Left ventricle myocardium inferior (tissue), 1 donor: ENCODE measurements around the gene CYTL1. TPM values are rescaled to one million over a fixed set of nuclear protein-coding genes. Genes with fewer than 3 reads are reported as not detected.

Experiments
- DNase-seq: peaks from one replicate; pipeline ENCODE4 v3.0.0-alpha.2; 2020
- H3K27ac ChIP-seq: fragments of 200-600 bp; replicated peaks from 2 replicates; pipeline ENCODE4 v1.8.0; 2021
- H3K27me3 ChIP-seq: fragments of 200-600 bp; 2 replicates; pipeline ENCODE4 v1.8.0; 2021; ENCODE audit warnings: low read depth
- H3K36me3 ChIP-seq: fragments of 200-600 bp; 2 replicates; pipeline ENCODE4 v1.8.0; 2021
- H3K4me1 ChIP-seq: fragments of 200-600 bp; 2 replicates; pipeline ENCODE4 v1.8.0; 2021
- H3K4me3 ChIP-seq: fragments of 200-600 bp; 2 replicates; pipeline ENCODE4 v1.8.0; 2021; ENCODE audit warnings: mild to moderate bottlenecking, moderate library complexity
- H3K9me3 ChIP-seq: fragments of 200-600 bp; replicated peaks from 2 replicates; pipeline ENCODE4 v1.8.0; 2021
- CTCF ChIP-seq: fragments of 200-600 bp; IDR thresholded peaks from 2 replicates; pipeline ENCODE4 v1.8.0; 2021; ENCODE audit warnings: antibody characterized with exemption, mild to moderate bottlenecking, borderline replicate concordance
- intact Hi-C: fragments of 100-400 bp; cut with micrococcal nuclease; formaldehyde crosslinking; loops from one replicate; pipeline ENCODE4 v1.11.0; 2022
- total RNA-seq: library from RNA; stranded (reverse); fragmentation: NEBNext Ultra II Directional; extraction: Animal tissue kit (Norgen Biotek cat#: 25700); gene quantifications from one replicate; pipeline ENCODE4 v1.2.1, GENCODE V29; 2021
- donor health status: DM: no; HTN: yes; CAD: no; lungs with severe emphysema.

Gene CYTL1
- total RNA-seq, 1 donor from 2014 or later, result 0.47 TPM

DNA sequence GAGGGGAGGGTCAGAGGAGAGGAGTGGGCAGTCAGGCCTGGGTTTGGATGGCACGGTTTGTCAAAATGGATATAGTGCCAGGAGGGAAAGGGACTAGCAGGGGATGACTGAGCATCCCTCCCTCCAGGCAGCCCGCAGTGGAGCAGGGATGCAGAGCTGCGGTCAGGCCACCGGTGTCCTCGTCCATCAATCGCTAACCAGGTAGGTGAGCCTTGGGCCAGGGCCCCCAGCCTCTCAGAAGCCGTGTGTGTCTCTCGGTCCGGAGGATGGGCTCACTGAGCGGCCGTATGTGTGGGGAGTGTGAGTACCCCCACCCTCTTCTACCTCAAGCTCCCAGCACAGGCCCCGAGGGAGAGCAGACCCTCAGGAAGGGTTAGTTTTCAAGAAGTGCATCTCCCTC is 538 bp upstream of the CYTL1 start:
- Histone ChIP-seq H3K4me3 (no peak overlapping the region), H3K4me1 (peaks cover 5% of the 10 kb centered on the region), H3K36me3 (no peaks in the 10 kb centered on the region), H3K9me3 (peaks cover 12% of the 10 kb centered on the region), H3K27ac (no peak overlapping the region), H3K27me3 (peaks cover 65% of the 10 kb centered on the region)
- intact Hi-C loops, result no loop called here
- no peak for TF ChIP-seq CTCF
- DNase-seq, result no peak

GRCh38 chr4:5018603-5019002 is 655 bp downstream of the CYTL1 start:
- Histone ChIP-seq H3K27ac (no peak overlapping the region), H3K4me1 (peaks cover 5% of the 10 kb centered on the region), H3K36me3 (no peaks in the 10 kb centered on the region), H3K4me3 (no peak overlapping the region), H3K27me3 (peaks cover 72% of the 10 kb centered on the region), H3K9me3 (peaks cover 7% of the 10 kb centered on the region)
- intact Hi-C loops, result no loop called here
- no peak for TF ChIP-seq CTCF
- DNase-seq, result no peak

- DNase-seq, result no peak
- intact Hi-C loops, result no loop called here
- Histone ChIP-seq H3K9me3 (peaks cover 2% of the 10 kb centered on the region), H3K27ac (no peak overlapping the region), H3K4me3 (no peak overlapping the region), H3K27me3 (peaks cover 77% of the 10 kb centered on the region), H3K4me1 (peaks cover 5% of the 10 kb centered on the region), H3K36me3 (no peaks in the 10 kb centered on the region)
- no peak for TF ChIP-seq CTCF
Measured at GRCh38 chr4:5018096-5018495, 1.2 kb downstream of the CYTL1 start.

DNA sequence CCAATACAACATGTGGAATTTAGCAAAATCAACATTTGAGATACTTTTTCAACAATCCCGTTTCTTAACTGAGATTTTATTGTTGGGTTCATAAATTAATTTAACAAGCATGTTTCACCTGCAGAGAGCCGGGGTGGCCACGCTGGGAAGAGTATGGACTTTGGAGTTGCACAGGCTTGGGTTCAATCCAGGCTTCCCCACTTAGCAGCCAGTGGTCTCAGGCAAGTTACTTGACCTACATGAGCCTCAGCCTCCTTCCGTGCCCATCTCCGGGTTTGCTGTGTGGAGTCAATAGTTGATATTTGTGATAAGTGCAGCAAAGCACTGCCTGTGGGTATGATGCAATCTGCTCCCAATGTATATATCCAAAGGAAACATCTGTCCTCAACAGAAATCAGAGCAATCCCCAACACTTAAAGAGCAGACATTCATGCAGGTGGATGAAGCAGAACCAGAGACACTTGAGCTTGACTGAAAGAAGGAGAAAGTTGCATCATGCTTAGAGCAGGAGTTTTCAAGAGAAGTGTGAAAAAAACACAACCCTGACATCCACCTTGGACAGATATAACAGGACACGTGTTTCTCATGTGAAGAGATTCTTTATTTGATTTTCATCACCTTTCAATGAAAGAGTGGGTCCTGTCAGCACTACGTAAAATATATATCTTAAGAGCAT is 5.1 kb downstream of the CYTL1 start:
- Histone ChIP-seq H3K4me1 (peaks cover 1% of the 10 kb centered on the region), H3K9me3 (peaks cover 5% of the 10 kb centered on the region), H3K27ac (no peak overlapping the region), H3K36me3 (no peaks in the 10 kb centered on the region), H3K4me3 (no peak overlapping the region), H3K27me3 (peaks cover 98% of the 10 kb centered on the region)
- intact Hi-C loops, result no loop called here
- no peak for DNase-seq
- no peak for TF ChIP-seq CTCF

GRCh38 chr4:5012958-5013357 is 6.3 kb downstream of the CYTL1 start:
- Histone ChIP-seq H3K27me3 (peaks cover 86% of the 10 kb centered on the region), H3K4me1 (no peaks in the 10 kb centered on the region), H3K4me3 (no peak overlapping the region), H3K9me3 (peaks cover 5% of the 10 kb centered on the region), H3K27ac (no peak overlapping the region), H3K36me3 (no peaks in the 10 kb centered on the region)
- intact Hi-C loops, result no loop called here
- no peak for DNase-seq
- no peak for TF ChIP-seq CTCF
